C4-2B (cell line): ENCODE results near the gene TENT5A.

Experiments
- CTCF ChIP-seq: fragments of 450-650 bp; conservative IDR thresholded peaks from 2 replicates; pipeline ENCODE4 v1.5.1; 2017; ENCODE audit warnings: mild to moderate bottlenecking
- ZFX ChIP-seq: fragments of 450-650 bp; IDR thresholded peaks from 2 replicates; pipeline ENCODE4 v1.6.1; 2017

DNA sequence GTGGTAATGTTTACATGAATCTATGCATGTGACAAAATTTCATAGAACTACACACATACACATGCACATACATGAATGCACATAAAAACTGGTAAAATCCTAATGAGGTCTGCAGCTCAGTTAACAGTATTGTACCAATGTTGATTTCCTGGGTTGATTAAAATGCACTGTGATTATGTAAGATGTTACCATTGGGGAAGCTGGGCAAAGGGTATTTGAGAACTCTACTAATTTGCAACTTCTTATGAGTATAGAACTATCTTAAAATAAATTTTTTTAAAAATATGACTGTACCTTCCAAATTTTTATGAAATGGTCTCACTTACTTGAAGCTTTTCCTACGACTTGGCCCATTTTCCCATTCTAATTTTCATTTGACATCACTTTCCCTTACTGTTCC lies 43.4 kb upstream of the TENT5A start:
- TF ChIP-seq CTCF (no peak), ZFX (no peak)
